HepG2 (cell line): ENCODE data around the gene ZNF318. TPM values are rescaled to one million over a fixed set of nuclear protein-coding genes. Genes with fewer than 3 reads are reported as not detected.
A peak's percentile ranks its signal among the peaks of the same experiment; 100 is the strongest.

Experiments used
- ATAC-seq: fragments of 200-7000 bp; cut with Tn5 transposase; 3 replicates; pipeline ENCODE4 v1.9.1; 2020; ENCODE audit warnings: mild to moderate bottlenecking, moderate library complexity
- BruUV-seq: library from RNA; stranded (reverse); fragments of 400-500 nt; replicated peaks from 2 replicates; lab custom pipeline; 2021; lab: Mats Ljungman, UMichigan
- CTCF ChIA-PET: fragments of 300-600 bp; formaldehyde crosslinking; extraction: SDS; loops from one replicate; lab custom pipeline; 2021; ENCODE audit warnings: low total read pairs, inconsistent platforms, low intra/inter-chr PET ratio; lab: Yijun Ruan, JAX
- POLR2A ChIA-PET: fragments of 350-600 bp; sonication (Branson Sonifier 250); formaldehyde crosslinking; loops from one replicate; lab custom pipeline; 2020; ENCODE audit warnings: antibody characterized with exemption, inconsistent platforms; lab: Yijun Ruan, JAX
- DNase-seq: peaks from one replicate; pipeline ENCODE4 v3.0.0-alpha.2; 2015; ENCODE audit warnings: low spot score
- FAIRE-seq: peaks from 3 replicates; lab custom pipeline; 2011; peaks lifted over from hg19 to GRCh38; lab: Jason Lieb, UNC
- H2AFZ ChIP-seq: one replicate; pipeline ENCODE4 v1.6.1; 2011; ENCODE audit warnings: low read length, inconsistent platforms
- H3K27ac ChIP-seq: fragments of 300-600 bp; 3 replicates; pipeline ENCODE4 v1.8.0; 2011; ENCODE audit warnings: mixed run types, mild to moderate bottlenecking, mixed read lengths, low read length, inconsistent platforms; ENCODE audit not compliant: insufficient read depth; ENCODE audit errors: extremely low read length
- H3K27me3 ChIP-seq, 2 experiments: fragments of 200-600 bp in 1 of 2; 2 replicates in 1 of 2; 3 replicates in 1 of 2; pipeline versions ENCODE4 v1.6.0 to v1.8.0; 2011; ENCODE audit warnings: low read length in 2 of 2, mild to moderate bottlenecking in 2 of 2, moderate library complexity in 2 of 2, inconsistent platforms in 1 of 2; ENCODE audit not compliant: insufficient read depth in 2 of 2, control insufficient read depth in 1 of 2
- H3K36me3 ChIP-seq, 2 experiments: fragments of 200-600 bp in 1 of 2; replicated peaks in 1 of 2; 2 replicates in 1 of 2; 3 replicates in 1 of 2; pipeline versions ENCODE4 v1.5.1 to v1.8.0; 2011; ENCODE audit warnings: low read length in 2 of 2, inconsistent platforms in 1 of 2; ENCODE audit not compliant: insufficient read depth in 2 of 2, control insufficient read depth in 1 of 2
- H3K4me1 ChIP-seq: 2 replicates; pipeline ENCODE4 v1.5.1; 2012; ENCODE audit warnings: low read length, inconsistent platforms; ENCODE audit not compliant: insufficient read depth
- H3K4me2 ChIP-seq: 2 replicates; pipeline ENCODE4 v1.6.0; 2011; ENCODE audit warnings: low read depth, low read length, inconsistent platforms
- H3K4me3 ChIP-seq, 3 experiments: fragments of 200-600 bp in 1 of 3; sonication (generic), shearing (Covaris generic) in 1 of 3; replicated peaks in 1 of 3; 2 replicates each; pipeline ENCODE4 v1.5.1; 2011 to 2016; ENCODE audit warnings: low read length in 3 of 3, inconsistent platforms in 2 of 3, low read depth in 2 of 3, mild to moderate bottlenecking in 2 of 3, control low read depth in 1 of 3, mixed read lengths in 1 of 3; ENCODE audit not compliant: insufficient read depth in 1 of 3
- H3K79me2 ChIP-seq: one replicate; pipeline ENCODE4 v1.6.1; 2011; ENCODE audit warnings: low read length, inconsistent platforms; ENCODE audit not compliant: insufficient read depth
- H3K9ac ChIP-seq: 2 replicates; pipeline ENCODE4 v1.6.0; 2011; ENCODE audit warnings: mild to moderate bottlenecking, low read depth, low read length, inconsistent platforms; ENCODE audit not compliant: insufficient read depth
- H3K9me3 ChIP-seq: 2 replicates; pipeline ENCODE4 v1.5.1; 2012; ENCODE audit warnings: mild to moderate bottlenecking, low read length
- H4K20me1 ChIP-seq: 2 replicates; pipeline ENCODE4 v1.6.0; 2011; ENCODE audit warnings: inconsistent platforms, mild to moderate bottlenecking, low read length, moderate library complexity; ENCODE audit not compliant: insufficient read depth
- CHCHD3 ChIP-seq: sonication (generic); formaldehyde crosslinking; IDR thresholded peaks from 2 replicates; pipeline ENCODE4 v1.8.0; 2022; ENCODE audit warnings: mild to moderate bottlenecking, missing genetic modification reagents, moderate library complexity
- HDAC2 ChIP-seq: sonication (generic); formaldehyde crosslinking; IDR thresholded peaks from 2 replicates; pipeline ENCODE4 v1.4.0; 2020; ENCODE audit warnings: missing genetic modification reagents
- MEIS1 ChIP-seq: sonication (generic); formaldehyde crosslinking; IDR thresholded peaks from 2 replicates; pipeline ENCODE4 v1.9.0; 2021; ENCODE audit warnings: mild to moderate bottlenecking, missing genetic modification reagents, moderate library complexity, borderline replicate concordance
- MXD3 ChIP-seq: IDR thresholded peaks from 2 replicates; pipeline ENCODE4 v1.6.1; 2016; ENCODE audit warnings: mild to moderate bottlenecking, missing biosample characterization, missing genetic modification reagents
- NFKB2 ChIP-seq: sonication (generic); formaldehyde crosslinking; IDR thresholded peaks from 2 replicates; pipeline ENCODE4 v1.4.0; 2020; ENCODE audit warnings: missing genetic modification reagents, borderline replicate concordance
- PHF5A ChIP-seq: IDR thresholded peaks from one replicate; pipeline ENCODE4 v1.6.1; 2018; ENCODE audit warnings: low read depth, missing genetic modification reagents; ENCODE audit not compliant: unreplicated experiment
- PREB ChIP-seq: sonication (generic); formaldehyde crosslinking; IDR thresholded peaks from 2 replicates; pipeline ENCODE4 v1.4.0; 2020; ENCODE audit warnings: missing genetic modification reagents
- TBX3 ChIP-seq: fragments of 450-650 bp; IDR thresholded peaks from 2 replicates; pipeline ENCODE4 v1.6.1; 2017; ENCODE audit warnings: antibody characterized with exemption, mild to moderate bottlenecking, inconsistent platforms, borderline replicate concordance
- ZNF543 ChIP-seq: sonication (generic); formaldehyde crosslinking; IDR thresholded peaks from 2 replicates; pipeline ENCODE4 v1.4.0; 2020; ENCODE audit warnings: mild to moderate bottlenecking, missing genetic modification reagents
- ZNF574 ChIP-seq: sonication (generic); formaldehyde crosslinking; IDR thresholded peaks from 2 replicates; pipeline ENCODE4 v1.4.0; 2020; ENCODE audit warnings: missing genetic modification reagents
- ZNF605 ChIP-seq: sonication (generic); formaldehyde crosslinking; IDR thresholded peaks from 2 replicates; pipeline ENCODE4 v1.8.0; 2022; ENCODE audit warnings: mild to moderate bottlenecking, missing genetic modification reagents
- ZNF629 ChIP-seq: sonication (generic); formaldehyde crosslinking; conservative IDR thresholded peaks from 2 replicates; pipeline ENCODE4 v1.5.0; 2020; ENCODE audit warnings: missing genetic modification reagents
- ZNF83 ChIP-seq: sonication (generic); formaldehyde crosslinking; IDR thresholded peaks from 2 replicates; pipeline ENCODE4 v1.4.0; 2020; ENCODE audit warnings: missing genetic modification reagents, mild to moderate bottlenecking, borderline replicate concordance
- ZNF839 ChIP-seq: sonication (generic); formaldehyde crosslinking; IDR thresholded peaks from 2 replicates; pipeline ENCODE4 v1.4.0; 2020; ENCODE audit warnings: missing genetic modification reagents, mild to moderate bottlenecking, borderline replicate concordance
- WGBS: methylation state at CpG from one replicate; pipeline ENCODE4 v1.1.6; 2017; ENCODE audit warnings: low lambda C conversion rate; 5-methylcytosine and 5-hydroxymethylcytosine counted together
- in situ Hi-C: cut with HindIII; loops from 2 replicates; pipeline ENCODE4 v1.10.0; 2017; ENCODE audit warnings: low pct_unique_long_range_greater_than_20kb; ENCODE audit not compliant: extremely low pct_ligation_motif_present
- intact Hi-C: fragments of 100-400 bp; cut with micrococcal nuclease; formaldehyde crosslinking; loops from one replicate; pipeline ENCODE4 v1.10.0; 2022; ENCODE audit not compliant: unreplicated experiment
- polyA plus RNA-seq, 8 experiments: library from polyadenylated mRNA; depleted of rRNA in 3 of 8; stranded (reverse) in 7 of 8; unstranded in 1 of 8; fragments of >200 nt; fragmentation: Illumina TruSeq in 4 of 8; extraction: Trizol in 4 of 8; gene quantifications; 2 replicates each; pipeline versions ENCODE4 v1.2.1 to v1.2.3, GENCODE V29; 2011 to 2016; ENCODE audit warnings: low read depth in 4 of 8, missing spikeins in 1 of 8, mixed read lengths in 1 of 8; ENCODE audit not compliant: insufficient read depth in 1 of 8
- total RNA-seq, 5 experiments: library from RNA; depleted of rRNA; stranded (reverse); fragments of >200 nt; fragmentation: Illumina TruSeq; extraction: Trizol; gene quantifications; 2 replicates each; pipeline ENCODE4 v1.2.3, GENCODE V29; 2016; ENCODE audit warnings: low read depth in 1 of 5

The ZNF318 gene
- total and polyA plus RNA-seq, 2 of the 13 experiments (the other 11 are each of a cell fraction or from before 2014, with no cell fraction given) = 13.0 to 14.5 TPM

GRCh38 chr6:43298565-43299337, 70.7 kb downstream of the ZNF318 start (continued):
- peak; percentile 99 for TF ChIP-seq ZNF629 (CRISPR knock-in tag)

- no peaks in the 10 kb centered on the region for H4K20me1 ChIP-seq
- in situ Hi-C loops (no loop called here), intact Hi-C loops (no loop called here)
- FAIRE-seq = peak; percentile 53
- peak within 1 kb of the TSS; percentile 70 for H3K27ac ChIP-seq
- WGBS = 18% methylated on average over 7 of the region's 10 CpGs
- H3K9ac ChIP-seq = peak within 1 kb of the TSS; percentile 53
- no peaks in the 10 kb centered on the region; a peak in 1 of 5 replicates for H3K36me3 ChIP-seq
- CTCF ChIA-PET = no interaction called here
- H3K4me2 ChIP-seq = peak within 1 kb of the TSS; percentile 71
- POLR2A ChIA-PET = interaction anchor here (0.7 to 5.2 kb wide), 13 partner anchors 10 to 72 kb away, joined by 3 to 67 read pairs (median 4); partner anchors contain the start of genes CRIP3, DNPH1 and ZNF318
- H3K4me3 ChIP-seq = peak within 1 kb of the TSS; percentile 16 to 61 (median 17); a peak in 5 of 6 replicates
- peaks cover 72% of the 10 kb centered on the region for H3K4me1 ChIP-seq
- no peaks in the 10 kb centered on the region for H3K9me3 ChIP-seq
- DNase-seq = peak; percentile 60
- BruUV-seq = no TSS peak
- H2AFZ ChIP-seq = no peak within 1 kb of the TSS
- ATAC-seq = peak; percentile 84
- no peaks in the 10 kb centered on the region for H3K27me3 ChIP-seq
- H3K79me2 ChIP-seq = no peaks in the 10 kb centered on the region
- TF ChIP-seq HDAC2 (CRISPR knock-in tag) = 0 out of 2 replicates have a peak, but pooled peaks have one; percentile 43
- no peak for TF ChIP-seq PREB (CRISPR knock-in tag)
- TF ChIP-seq TBX3 = no peak
- peak; percentile 34 for TF ChIP-seq PHF5A (CRISPR knock-in tag)
- peak; percentile 94 for TF ChIP-seq ZNF83 (CRISPR knock-in tag)
- TF ChIP-seq ZNF543 (CRISPR knock-in tag) = peak; percentile 50; the same call in 1 of the 2 replicates
- peak; percentile 68; the same call in 1 of the 2 replicates for TF ChIP-seq ZNF839 (CRISPR knock-in tag)
- TF ChIP-seq ZNF605 (CRISPR knock-in tag) = peak; percentile 43; the same call in 1 of the 2 replicates
- TF ChIP-seq NFKB2 (CRISPR knock-in tag) = 0 out of 2 replicates have a peak, but pooled peaks have one; percentile 68
- 0 out of 2 replicates have a peak, but pooled peaks have one; percentile 27 for TF ChIP-seq MXD3
- 0 out of 2 replicates have a peak, but pooled peaks have one; percentile 69 for TF ChIP-seq CHCHD3
- peak; percentile 53; the same call in 1 of the 2 replicates for TF ChIP-seq ZNF574 (CRISPR knock-in tag)
- TF ChIP-seq MEIS1 = peak; percentile 73; the same call in 1 of the 2 replicates
These were observed 71.5 kb downstream of the ZNF318 start, which contains the start of gene SLC22A7 for GRCh38 chr6:43297644-43298564. TSS of gene SLC22A7 (plus strand) at chr6:43298260. CDS start at chr6:43298359, 99 bp downstream.
